Fibroblast of skin of right quadriceps (primary cell): Measurements from ENCODE around the gene FSTL4.

Source experiments
- DNase-seq: peaks from one replicate; pipeline ENCODE4 v3.0.0-alpha.2; 2013

Gene FSTL4

GRCh38 chr5:133381571-133382365 lies 230.6 kb downstream of the FSTL4 start:
- DNase-seq, result no peak

GRCh38 chr5:133381041-133381440 lies 231.3 kb downstream of the FSTL4 start:
- no peak for DNase-seq

GRCh38 chr5:133377736-133378135 lies 234.6 kb downstream of the FSTL4 start:
- DNase-seq, result no peak

- no peak for DNase-seq
Measured at GRCh38 chr5:133376986-133377385, 235.4 kb downstream of the FSTL4 start.

GRCh38 chr5:133373121-133373870 lies 239.0 kb downstream of the FSTL4 start:
- DNase-seq, result no peak

GRCh38 chr5:133372293-133372937 lies 239.9 kb downstream of the FSTL4 start:
- no peak for DNase-seq

GRCh38 chr5:133371371-133372155 lies 240.8 kb downstream of the FSTL4 start:
- no peak for DNase-seq

- no peak for DNase-seq
Measured at GRCh38 chr5:133370904-133371303, 241.4 kb downstream of the FSTL4 start.

- DNase-seq, result no peak
Measured at GRCh38 chr5:133370036-133370831, 242.1 kb downstream of the FSTL4 start.

- DNase-seq, result no peak
Measured at GRCh38 chr5:133368916-133369783, 243.2 kb downstream of the FSTL4 start.

GRCh38 chr5:133367984-133368383 lies 244.4 kb downstream of the FSTL4 start:
- DNase-seq, result no peak

- DNase-seq, result no peak
Measured at GRCh38 chr5:133367071-133367786, 245.1 kb downstream of the FSTL4 start.

- no peak for DNase-seq
Measured at GRCh38 chr5:133366438-133366837, 245.9 kb downstream of the FSTL4 start.

- DNase-seq, result no peak
Measured at GRCh38 chr5:133365738-133366137, 246.6 kb downstream of the FSTL4 start.

GRCh38 chr5:133364936-133365707 lies 247.2 kb downstream of the FSTL4 start:
- DNase-seq, result no peak

- DNase-seq, result no peak
Measured at GRCh38 chr5:133363807-133364587, 248.3 kb downstream of the FSTL4 start.

- DNase-seq, result no peak
Measured at GRCh38 chr5:133362438-133362837, 249.9 kb downstream of the FSTL4 start.

- DNase-seq, result no peak
Measured at GRCh38 chr5:133361922-133362321, 250.4 kb downstream of the FSTL4 start.
